ENCODE results near the gene PRDM5.
"Not testable (repeated sequence)": the region's sequence is repeated elsewhere in the genome, so short reads cannot be mapped to it uniquely, and the experiment has no call there.

- not testable (repeated sequence) for TF ChIP-seq CTCF, POLR2A (IDR thresholded peaks at IDR 0.05)
Observed at GRCh38 chr4:120741636-120742035, 180.9 kb downstream of the PRDM5 start.
